Fibroblast of skin of right biceps (primary cell): ENCODE measurements around the gene PPM1L.

Experiments
- DNase-seq: peaks from one replicate; pipeline ENCODE4 v3.0.0-alpha.2; 2013

Gene PPM1L

GRCh38 chr3:160765211-160765610 is 9.2 kb downstream of the PPM1L start:
- DNase-seq, result no peak

DNA sequence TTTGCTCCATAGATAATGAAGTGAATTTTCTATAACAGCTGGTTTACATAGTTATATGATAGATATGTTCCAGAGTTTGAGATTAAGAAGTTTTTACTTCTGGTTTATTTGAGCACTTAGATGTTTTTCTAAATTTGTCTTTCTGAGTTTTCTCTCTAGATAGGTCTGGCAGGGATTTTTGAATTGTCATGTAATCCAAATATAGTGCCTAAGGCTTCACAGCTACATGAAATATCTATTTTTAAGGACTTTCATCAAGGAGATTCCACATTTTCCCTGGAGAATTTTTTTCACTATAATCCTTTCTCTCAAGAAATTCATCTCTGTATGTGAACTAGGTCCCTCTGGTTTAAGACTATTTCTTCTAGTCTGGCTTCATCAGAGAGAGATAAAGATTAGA is 12.0 kb downstream of the PPM1L start:
- no peak for DNase-seq

DNA sequence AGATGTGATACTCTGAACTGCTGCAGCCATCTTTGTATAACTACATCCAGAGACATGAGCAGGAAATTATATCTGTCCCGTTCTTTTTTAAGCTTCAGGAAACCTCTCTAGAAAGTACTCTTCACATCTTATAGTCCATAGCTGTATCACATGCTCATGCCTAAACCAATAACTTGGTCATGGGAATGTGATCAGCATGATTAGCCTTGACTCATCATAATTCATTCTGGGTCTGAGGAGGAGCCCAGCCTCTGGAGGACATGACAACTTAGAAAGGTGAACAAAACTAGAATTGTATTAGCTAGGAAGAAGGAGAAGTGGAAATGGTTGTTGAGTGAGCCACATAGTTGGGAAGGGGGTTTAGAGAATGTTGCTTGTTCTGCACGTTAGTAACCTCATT is 12.9 kb downstream of the PPM1L start:
- DNase-seq, result no peak

- DNase-seq, result no peak
Measured at GRCh38 chr3:160771811-160772459, 15.9 kb downstream of the PPM1L start.

- no peak for DNase-seq
Measured at GRCh38 chr3:160773722-160774121, 17.7 kb downstream of the PPM1L start.

DNA sequence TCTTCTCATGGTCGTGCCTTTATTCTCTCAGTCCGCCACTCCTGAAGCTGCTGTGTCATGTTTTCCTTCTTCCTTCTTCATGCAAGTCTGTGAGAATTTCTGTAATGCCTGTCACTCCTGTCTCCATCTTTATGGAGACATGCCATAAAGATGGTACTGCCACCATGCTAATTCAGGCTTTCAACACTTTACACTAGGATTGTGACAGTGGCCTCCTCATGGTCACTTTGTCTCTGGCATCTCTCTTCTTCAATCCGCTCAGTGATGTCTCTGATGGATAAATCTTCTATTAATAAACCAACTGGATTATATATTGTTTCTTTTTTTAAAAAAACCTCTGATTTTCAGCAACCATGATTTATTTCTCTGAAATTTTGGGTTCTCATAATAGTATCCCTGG is 18.1 kb downstream of the PPM1L start:
- DNase-seq, result no peak

GRCh38 chr3:160778480-160778879 is 22.4 kb downstream of the PPM1L start:
- no peak for DNase-seq

DNA sequence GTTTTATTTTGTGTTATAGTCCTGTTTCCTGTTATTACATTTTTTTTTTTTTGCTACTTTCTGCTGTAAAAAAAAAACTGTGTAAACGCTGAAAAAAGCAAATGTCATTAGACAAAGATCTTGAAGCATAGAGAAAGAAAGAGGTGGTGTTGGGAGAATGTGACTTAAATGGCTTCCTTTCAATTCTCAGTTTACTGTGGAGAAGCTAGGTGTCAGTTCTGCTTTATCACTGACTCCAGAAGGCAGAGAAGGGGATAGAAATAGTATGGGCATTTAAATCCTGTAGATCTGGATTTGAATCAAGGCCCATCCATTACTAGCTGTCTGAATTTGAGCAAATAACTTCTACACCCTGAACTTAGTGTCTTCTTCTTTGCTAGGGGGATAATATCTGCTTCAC is 23.0 kb downstream of the PPM1L start:
- no peak for DNase-seq

- no peak for DNase-seq
Measured at GRCh38 chr3:160780245-160780644, 24.2 kb downstream of the PPM1L start.

DNA sequence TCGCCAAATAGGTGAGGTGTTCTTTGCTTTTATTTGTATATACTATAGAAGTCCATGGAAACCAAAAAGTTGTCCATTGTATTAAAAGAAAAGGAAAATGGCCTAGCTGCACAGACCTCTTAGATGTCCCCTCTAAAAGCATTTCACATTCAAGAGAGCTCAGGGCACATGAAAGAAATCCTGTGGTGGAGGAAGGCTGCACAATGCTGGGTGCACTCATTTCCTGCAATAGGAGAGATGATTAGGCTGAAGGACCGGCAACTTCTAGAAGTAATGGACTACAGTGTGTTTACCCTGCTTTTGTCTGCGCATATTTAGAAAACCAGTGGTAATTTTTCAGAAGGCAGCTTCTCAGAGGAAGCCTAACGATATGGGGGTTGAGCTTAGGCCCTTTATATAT is 25.4 kb downstream of the PPM1L start:
- DNase-seq, result no peak

- no peak for DNase-seq
Measured at GRCh38 chr3:160781863-160782262, 25.8 kb downstream of the PPM1L start.

DNA sequence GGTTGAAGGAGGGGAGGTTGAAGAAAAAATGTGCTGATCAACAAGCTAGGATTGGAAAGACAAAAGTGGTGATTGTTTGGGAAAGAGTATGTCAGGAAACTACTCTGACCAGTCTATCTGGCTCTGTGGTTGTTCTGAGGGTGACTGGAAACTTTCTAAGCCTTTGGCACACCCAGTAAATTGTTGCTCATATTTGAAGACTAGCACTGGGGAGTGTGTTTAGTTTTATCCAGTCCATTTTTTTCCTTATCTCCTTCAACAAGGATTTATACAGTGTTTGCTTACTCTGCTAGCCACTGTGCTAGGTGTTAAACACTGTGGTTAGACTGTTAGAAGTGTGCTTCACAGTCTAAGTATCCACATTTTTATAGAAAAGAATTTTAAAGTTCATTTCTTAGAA is 28.8 kb downstream of the PPM1L start:
- no peak for DNase-seq

- DNase-seq, result no peak
Measured at GRCh38 chr3:160790726-160791125, 34.7 kb downstream of the PPM1L start.

DNA sequence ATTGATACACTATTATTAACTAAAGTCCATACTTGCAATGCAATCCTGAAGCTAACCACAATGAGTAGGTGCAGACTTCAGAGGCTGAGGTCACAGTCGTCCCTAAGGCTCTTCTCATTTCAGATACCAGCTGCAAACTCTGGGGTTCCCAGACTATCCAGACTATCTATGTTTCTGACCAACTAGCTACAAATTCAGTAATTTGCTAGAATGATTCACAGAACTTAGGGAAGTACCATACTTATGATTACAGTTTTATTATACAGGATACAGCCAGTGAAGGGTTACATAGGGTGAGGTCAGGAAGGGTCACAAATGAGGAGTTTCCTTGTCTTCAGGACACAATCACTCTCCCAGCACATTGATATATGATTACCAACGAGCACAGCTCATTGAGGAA is 36.5 kb downstream of the PPM1L start:
- no peak for DNase-seq

GRCh38 chr3:160793722-160794252 is 37.8 kb downstream of the PPM1L start:
- no peak for DNase-seq

- DNase-seq, result no peak
Measured at GRCh38 chr3:160796089-160796812, 40.2 kb downstream of the PPM1L start.

DNA sequence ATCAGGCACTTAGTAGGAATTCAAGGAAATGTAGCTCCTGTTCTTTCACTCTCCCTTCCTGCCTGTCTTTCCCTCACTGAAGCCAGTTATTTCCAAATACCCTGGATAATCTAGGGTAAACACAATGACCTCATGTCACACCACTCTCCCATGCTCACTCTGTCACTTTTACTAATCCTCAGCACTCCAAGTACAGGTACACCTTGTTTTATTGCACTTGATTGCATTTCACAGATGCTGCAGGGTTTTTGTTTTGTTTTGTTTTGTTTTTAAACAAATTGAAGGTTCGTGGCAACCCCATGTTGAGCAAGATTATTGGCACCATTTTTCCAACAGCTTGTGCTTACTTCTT is 40.8 kb downstream of the PPM1L start:
- DNase-seq, result no peak

- DNase-seq, result no peak
Measured at GRCh38 chr3:160797356-160797755, 41.3 kb downstream of the PPM1L start.

GRCh38 chr3:160801386-160802118 is 45.5 kb downstream of the PPM1L start:
- no peak for DNase-seq

GRCh38 chr3:160804762-160805161 is 48.7 kb downstream of the PPM1L start:
- DNase-seq, result peak; percentile 22

GRCh38 chr3:160806094-160806493 is 50.1 kb downstream of the PPM1L start:
- no peak for DNase-seq

- DNase-seq, result no peak
Measured at GRCh38 chr3:160806686-160807085, 50.7 kb downstream of the PPM1L start.

GRCh38 chr3:160808838-160809237 is 52.8 kb downstream of the PPM1L start:
- DNase-seq, result no peak

GRCh38 chr3:160809453-160809852 is 53.4 kb downstream of the PPM1L start:
- DNase-seq, result no peak
